Activated CD8-positive, alpha-beta memory T cell treated with anti-CD3 and anti-CD28 coated beads for 1 hour (primary cell): ENCODE measurements around the gene MED26.
"Not testable (repeated sequence)": the region's sequence is repeated elsewhere in the genome, so short reads cannot be mapped to it uniquely, and the experiment has no call there.

Experiments
- DNase-seq, 2 donors: peaks; one replicate each; pipeline ENCODE4 v3.0.0-alpha.2; 2020; ENCODE audit warnings: low read depth in 1 of 2; ENCODE audit errors: extremely low read depth in 1 of 2

The MED26 gene

DNA sequence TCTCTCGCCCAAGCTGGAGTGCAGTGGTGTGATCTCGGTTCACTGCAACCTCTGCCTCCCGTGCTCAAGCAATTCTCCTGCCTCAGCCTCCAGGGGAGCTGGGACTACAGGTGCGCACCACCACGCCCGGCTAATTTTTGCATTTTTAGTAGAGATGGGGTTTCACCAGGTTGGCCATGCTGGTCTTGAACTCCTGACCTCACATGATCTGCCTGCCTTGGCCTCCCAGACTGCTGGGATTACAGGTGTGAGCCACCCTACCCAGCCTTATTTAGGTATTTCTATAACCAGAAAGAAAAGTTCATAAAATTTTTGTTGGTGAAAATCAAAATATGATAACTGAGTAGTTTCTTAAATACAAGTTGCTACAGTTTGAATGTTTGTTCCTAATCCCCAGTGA lies 84.3 kb downstream of the MED26 start:
- not testable (repeated sequence) for DNase-seq

DNA sequence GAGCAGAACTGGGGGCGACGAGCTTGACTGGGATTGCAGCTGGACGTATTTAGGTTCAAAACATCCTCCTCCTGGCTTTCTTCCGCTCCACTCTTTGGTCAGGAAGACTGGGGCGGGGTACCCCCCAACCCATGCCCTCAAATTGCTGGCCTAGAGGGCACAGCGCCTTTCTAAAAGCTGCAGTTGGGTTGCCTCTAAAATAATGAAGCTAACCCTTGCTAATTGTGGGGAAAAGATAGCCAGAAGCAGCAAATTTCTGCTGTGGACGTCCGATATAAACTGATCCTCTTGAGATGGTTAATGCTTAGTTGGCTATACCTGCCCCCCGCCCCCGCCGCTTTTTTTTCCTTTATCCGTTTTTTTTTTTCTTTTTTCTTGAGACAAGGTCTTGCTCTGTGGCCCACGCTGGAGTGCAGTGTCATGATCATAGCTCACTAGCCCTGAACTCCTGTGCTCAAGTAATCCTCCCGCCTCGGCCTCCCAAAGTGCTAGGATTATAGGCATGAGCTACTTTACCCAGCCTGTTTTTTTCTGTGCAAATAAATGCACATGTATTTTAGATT lies 85.0 kb downstream of the MED26 start:
- no peak for DNase-seq

DNA sequence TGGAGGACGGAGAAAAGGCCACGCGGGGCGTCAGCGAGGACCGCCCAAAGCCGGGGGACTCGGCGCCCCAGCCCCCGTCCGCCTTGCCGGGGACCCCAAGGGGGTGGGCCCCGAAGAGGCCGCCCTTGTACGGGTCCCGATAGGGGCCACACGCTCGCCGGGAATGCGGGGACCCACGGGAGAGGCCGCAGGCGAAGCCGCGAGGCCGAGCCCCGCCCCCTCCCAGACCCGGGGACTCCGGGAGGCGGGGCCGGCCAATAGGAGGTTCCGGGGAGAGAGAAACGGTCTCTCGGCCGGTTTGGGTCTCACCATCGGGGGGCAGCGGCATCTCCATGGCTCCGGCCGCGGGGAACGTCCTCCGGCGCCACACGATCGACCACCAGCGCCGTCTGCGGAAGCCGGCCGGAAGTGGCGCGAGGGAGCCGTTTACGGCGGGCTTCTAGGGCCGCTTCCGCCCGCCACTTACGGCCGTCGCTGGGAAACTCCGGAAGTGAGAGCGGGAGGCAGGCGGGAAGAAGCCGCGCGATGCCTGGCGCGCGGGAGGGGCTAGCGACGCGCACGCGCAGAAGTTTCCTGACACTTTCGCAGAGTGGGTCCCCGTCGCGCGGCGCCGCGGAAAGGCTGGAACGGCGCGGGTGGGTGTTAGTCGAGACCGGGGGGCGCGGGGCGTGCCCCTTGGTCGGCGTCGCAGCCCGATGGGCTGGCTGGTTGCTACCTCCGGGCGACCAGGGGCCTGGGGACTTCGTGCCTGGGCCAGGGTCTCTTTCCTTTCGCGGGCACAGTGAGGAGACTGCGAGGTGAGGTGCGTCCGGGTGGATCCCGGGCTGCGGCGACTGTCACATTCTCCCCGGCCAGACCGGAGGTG lies 85.7 kb downstream of the MED26 start, which contains the start of gene CHERP:
TSS of gene CHERP (minus strand) at position 393 of the 865 bp plus-strand sequence. CDS start at position 334, 59 bp downstream.
- DNase-seq, result peak; percentile 86 to 94

- DNase-seq, result no peak
Observed at GRCh38 chr19:16541526-16542044, 86.4 kb downstream of the MED26 start.

DNA sequence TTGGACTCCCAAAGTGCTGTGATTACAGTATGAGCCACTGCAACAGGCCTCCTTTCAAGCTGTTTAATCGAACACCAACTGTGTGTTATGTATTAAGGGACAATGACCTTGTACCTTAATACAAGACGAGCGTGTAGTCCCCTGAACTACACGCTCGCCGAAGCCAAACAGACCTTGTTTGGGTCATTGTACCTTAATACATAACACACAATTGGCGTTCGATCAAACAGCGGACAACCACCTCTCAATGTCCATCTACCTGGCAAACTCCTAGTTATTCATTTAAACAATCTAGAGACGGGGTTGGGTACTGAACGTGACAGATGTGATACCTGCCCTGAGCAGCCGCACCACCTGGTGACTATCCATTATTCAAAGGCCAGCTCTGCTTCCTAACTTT lies 87.1 kb downstream of the MED26 start:
- DNase-seq, result no peak

DNA sequence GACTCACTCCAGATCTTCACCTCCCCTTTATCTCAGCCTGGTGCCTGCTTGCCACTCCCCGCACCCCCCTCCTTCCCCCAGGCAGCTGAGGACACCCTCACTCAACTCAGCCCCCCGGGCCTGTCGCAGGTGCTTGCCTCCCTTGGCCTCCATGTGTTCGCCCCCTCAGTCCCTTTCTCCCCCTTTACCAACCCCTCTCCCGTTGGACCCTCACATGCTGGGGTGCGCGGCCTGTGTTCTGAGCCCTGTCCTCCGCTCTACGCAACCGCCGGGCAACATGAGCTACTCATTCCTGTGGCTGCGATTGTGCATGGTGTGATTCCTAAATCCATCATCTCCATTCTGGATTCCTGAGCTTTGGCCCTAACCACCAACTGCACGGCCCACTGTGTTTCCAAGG lies 90.9 kb downstream of the MED26 start:
- no peak for DNase-seq

- DNase-seq, result no peak
Observed at GRCh38 chr19:16536130-16536529, 91.9 kb downstream of the MED26 start.

- DNase-seq, result no peak
Observed at GRCh38 chr19:16535381-16535780, 92.6 kb downstream of the MED26 start.

GRCh38 chr19:16532440-16533234 lies 95.4 kb downstream of the MED26 start:
- no peak for DNase-seq

GRCh38 chr19:16531380-16531669 lies 96.7 kb downstream of the MED26 start:
- no peak for DNase-seq

- no peak for DNase-seq
Observed at GRCh38 chr19:16530540-16531379, 97.2 kb downstream of the MED26 start.

GRCh38 chr19:16529466-16530144 lies 98.4 kb downstream of the MED26 start:
- DNase-seq, result no peak

GRCh38 chr19:16527971-16528521 lies 100.0 kb downstream of the MED26 start:
- no peak for DNase-seq

DNA sequence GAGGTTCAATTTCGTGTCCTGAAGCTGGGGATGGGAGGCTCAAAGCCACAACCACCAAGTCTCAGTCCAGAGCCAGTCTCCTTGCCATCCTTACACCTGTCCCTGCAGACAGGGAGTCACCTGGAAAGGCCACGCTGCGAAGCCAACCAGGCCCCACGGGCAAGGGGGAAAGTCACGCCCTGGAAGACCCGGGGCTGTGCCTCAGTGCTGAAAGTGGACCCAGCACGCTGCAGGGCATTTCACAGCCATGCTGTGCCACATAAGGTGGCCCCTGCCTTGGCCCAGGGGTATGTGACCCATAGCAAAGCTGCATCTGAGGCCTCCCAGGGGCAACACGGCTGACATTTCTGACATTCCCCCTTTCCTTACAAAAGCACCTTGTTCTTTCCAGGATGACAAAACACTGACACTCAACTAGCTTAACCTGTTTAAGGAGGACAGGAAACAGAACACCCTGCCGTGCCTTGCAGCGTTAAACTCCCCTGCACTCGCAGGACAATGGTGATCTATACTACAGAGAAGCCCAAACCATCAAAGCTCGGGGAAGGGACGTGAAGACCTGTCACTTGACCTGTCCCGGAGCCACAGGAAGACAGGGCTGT lies 100.6 kb downstream of the MED26 start:
- DNase-seq, result no peak

DNA sequence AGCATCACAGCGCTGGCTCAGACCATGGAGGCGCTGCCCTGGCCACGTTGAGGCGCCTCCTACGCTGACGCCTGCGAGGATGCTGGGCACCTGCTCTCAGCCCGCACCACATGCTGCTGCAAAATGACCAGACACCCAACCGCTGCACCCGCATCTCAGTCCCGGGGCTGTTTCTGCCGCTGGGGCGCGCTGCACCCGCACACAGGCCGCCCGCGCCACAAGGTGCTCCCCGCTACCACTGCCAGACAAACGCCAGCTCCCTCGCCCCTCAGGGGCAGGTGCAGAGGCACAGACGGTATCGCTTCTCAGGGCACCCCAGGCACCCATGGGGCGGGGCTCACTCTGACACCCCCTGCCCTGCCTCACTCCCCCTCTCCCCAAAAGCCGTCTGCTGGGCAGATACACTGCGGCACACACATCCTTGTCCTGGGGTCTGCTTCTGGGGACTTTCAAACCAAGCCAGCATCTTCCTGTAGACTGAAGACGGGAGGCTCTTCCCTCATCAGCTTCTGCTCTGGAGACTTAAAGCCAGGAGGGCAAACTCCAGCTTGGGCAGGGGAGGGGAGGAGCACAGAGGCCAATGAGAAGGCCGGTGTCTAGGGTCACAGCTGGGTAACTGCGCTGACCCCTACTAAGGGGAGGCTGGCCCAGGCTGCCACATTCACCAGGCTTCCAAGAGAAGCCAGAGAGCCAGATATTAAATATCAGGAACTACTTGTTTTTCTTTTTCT lies 102.1 kb downstream of the MED26 start:
- DNase-seq, result no peak

DNA sequence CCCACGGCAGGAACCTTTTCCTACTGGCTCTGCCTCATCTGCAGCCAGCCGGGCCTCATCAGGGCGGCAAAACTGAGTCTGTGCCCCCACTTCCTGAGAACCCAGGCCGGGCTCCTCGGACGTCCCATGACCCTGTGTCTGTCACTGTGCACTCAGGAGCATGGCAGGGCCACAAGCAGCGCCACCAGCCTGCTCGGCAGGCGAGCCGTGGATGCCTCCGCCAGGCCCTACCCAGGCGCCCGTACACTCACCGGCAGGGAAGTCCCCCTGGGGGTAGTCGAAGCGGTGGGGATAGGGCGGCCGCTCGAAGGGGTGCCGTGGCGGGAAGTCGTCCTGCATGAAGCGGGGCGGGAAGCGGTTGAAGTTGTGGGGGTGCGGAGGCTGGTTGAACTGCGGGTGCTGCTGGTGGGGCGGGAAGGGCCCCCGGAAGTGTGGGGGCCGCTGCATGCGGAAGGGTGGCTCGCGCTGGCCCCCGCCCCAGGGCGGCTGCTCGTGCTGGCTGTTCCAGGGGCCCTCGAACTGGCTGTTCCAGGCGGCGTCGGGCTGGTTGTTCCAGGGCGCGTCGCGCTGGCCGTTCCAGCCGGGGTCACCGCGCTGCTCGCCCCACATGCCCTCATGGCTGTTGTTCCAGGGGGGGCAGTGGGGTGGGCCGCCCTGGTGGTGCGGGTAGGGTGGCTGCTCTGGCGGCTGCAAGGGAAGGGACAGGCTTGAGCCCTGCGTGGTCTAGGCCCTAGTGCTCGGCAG lies 102.8 kb downstream of the MED26 start:
- no peak for DNase-seq
